ENCODE data around the gene MMRN2.
"Not testable (repeated sequence)": the region's sequence is repeated elsewhere in the genome, so short reads cannot be mapped to it uniquely, and the experiment has no call there.

Gene MMRN2

DNA sequence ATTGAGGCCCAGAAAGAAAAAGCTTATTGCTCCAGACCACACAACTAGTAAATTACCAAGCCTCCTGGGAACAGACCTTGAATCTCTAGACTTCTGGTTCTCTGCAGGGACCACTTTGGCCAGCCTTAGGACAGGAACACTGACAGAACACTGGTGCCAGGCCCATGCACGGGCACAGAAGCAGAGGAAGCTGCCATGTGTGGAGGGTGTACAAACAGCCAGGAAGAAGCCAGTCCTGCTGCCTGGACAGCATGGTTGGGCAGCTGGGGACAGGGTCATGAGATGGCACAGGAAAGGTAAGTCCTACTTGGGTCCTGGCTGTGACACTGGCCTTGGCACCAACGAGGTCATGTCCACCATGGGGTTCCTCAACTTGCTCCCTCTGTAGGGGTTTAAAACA is 19.2 kb downstream of the MMRN2 start:
- DNase-seq, result no peak

DNA sequence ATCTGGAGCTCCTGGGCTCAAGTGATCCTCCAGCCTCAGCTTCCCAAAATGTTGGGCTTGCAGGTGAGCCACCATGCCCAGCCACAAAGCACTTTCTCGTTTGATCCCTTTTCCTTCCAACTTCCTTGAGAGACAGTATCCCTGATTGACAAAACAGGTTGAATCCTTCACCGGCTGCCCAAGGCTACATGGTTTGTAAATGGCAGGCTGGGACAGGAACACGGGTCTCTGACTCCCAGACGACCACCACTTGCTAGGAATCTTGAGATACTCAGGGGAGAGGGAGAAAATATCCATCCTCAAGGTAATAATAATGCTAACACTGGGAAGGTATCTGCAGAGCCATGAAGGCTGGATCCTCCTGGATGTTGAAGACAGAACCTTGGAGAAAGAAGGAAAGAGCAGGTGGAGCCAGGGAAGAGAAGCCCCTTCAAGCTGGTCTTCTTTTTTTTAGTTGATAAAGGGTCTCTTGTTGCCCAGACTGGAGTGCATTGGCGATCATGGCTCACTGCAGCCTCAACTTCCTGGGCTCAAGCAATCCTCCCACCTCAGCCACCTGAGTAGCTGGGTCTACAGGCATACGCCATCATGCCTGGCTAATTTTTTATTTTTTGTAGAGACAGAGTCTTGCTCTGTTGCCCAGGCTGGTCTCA is 19.8 kb downstream of the MMRN2 start:
- DNase-seq, result no peak

DNA sequence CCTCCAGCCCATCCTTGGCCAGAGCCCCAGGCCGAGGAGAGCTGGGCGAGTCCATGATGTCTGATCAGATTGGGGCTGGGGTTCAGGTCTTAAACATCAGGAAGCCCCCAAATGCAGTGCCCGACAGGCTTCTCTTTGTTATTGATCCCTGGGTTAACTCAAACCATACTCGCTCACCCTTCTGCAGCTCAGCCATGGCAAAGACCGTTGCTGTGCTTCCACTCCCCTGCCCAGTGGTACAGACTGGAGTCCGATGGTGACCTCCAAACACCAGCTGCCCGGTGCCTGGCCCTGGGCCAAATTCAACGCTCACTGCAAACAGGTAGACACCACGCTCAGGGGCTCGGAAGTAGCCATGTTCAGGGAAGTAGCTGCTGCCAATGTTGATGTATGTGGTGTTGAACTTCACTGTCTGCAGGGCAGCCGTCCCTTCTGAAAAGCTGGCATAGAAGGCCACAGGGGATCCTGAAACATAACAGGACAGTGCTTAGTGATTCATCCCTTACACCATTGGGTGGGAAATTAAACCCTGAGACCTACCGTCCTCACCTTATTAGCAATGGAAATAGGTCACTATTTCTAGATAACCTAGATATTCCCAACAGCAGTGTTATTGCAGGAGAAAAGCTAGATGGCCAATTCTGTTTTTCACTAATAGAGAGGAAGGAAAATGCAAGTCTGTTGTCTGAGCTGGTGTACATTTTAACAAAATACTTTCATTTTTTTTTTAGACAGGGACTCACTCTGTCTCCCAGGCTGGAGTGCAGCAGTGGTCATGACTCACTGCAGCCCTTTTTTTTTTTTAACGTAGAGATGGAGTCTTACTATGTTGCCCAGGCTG is 20.5 kb downstream of the MMRN2 start:
- no peak for DNase-seq

DNA sequence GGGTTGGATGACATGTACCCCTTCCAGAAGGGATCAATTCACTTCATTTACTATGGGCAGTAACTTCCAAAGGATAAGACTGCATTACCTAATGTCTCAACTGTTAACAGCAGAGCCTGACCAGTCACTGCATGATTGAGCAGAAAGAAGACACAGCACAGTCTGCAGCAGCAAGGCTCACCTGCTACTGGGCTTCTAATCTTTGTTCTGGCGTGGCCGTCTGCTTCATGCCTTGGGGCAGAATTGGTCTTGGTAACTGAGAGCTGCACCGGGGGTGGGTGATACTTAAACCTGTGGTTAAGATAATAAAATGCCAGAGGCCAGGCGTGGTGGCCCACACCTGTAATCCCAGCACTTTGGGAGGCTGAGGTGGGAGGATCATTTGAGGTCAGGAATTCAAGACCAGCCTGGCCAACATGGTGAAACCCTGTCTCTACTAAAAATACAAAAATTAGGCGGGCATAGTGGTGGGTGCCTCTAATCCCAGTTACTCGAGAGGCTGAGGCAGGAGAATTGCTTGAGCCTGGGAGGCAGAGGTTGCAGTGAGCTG is 23.2 kb downstream of the MMRN2 start:
- DNase-seq, result not testable (repeated sequence)

DNA sequence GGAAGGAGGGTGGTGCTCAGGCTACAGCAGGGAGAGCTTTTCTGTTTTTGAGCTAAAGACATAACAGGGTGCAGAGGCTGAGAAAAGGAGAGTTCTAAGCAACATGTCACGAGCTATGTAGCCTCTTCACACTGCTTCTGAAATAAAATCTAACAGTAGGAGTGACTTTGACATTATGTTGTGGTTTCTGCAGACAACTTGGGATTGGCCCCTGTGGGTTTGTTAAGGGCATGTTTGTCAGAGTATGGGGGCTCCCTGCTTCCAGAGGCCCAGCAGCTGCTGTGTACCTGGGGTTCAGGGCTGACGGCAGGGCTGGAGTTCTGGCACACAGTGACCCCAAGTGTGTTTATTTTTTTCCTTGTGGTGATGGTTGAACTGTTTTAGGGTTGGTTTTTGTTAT is 24.7 kb downstream of the MMRN2 start:
- DNase-seq, result no peak

DNA sequence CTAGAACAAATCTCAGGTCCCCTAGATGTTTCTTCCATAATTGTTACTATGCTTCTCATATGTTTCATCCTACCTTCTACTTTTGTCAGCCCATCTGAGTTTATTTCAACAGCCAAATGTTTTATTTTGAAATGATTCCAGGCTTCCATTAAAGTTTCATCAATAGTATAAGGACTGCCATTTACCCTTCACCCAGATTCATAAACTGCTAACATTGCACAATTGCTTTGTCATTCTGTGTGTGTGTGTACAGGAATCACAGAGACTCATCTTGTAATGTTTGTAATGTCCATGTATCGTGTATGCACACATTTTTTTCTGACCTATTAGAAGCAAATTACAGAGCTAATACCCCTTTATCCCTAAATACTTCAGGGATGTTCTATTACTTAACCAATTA is 25.5 kb downstream of the MMRN2 start:
- no peak for DNase-seq

DNA sequence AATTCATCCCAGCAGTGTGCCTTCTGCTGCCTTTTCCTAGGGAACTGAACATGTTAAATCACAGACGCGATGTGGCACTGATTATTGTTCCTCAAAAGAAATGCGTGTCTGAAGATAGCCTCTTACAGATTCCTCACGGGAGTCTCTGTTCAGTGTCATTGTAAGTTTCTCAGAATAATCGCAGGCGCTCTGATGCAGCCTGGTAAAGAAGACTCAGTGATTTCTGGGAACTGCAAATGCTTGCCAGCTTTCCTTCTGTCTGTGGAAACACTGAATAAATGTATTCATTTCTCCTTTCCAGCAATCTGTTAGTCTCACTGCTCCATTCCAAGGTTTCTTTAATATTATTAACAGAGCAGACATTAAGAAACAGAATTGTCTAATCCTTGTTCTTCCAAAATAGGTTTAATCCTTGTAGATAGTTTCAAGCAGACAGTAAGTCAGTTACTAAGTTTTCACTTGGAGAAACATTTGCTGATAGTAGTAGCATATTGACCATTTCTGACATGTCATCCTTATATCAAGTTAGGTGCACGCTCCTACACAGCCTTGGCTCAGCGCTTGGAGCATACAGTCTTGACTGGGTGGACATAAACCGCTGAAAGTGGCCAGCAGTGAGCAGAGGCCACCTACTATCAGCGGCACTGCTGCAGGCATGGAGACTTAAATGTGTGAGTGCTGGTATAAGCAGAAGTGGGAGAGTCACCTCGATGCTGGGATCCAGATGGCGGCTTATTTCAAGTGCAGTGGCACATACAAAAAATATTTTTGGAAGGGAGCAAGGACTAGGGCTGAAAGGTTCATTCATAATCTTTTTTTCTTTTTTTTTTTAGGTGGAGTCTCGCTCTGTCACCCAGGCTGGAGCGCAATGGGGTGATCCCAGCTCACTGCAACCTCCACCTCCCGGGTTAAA is 27.7 kb downstream of the MMRN2 start:
- DNase-seq, result no peak

DNA sequence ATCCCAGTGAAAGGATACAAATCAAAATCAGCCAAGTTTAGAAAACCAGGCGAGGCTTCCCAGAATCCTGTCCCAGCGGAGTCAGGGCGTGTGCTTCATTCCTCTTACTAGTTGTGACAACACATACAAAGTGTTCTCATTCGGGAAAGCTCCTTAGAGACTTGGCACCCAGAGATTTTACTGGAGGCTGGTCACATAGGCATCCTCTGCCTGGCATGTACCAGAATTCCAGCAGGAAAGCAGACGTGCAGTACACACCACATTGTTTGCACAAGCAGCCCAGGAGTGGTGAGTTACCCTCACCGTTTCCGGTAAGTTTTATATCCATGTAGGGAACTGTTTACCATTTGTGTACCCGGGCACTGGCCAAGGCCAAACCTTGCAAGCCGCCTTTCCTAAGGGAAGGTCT is 34.9 kb downstream of the MMRN2 start:
- DNase-seq, result no peak

DNA sequence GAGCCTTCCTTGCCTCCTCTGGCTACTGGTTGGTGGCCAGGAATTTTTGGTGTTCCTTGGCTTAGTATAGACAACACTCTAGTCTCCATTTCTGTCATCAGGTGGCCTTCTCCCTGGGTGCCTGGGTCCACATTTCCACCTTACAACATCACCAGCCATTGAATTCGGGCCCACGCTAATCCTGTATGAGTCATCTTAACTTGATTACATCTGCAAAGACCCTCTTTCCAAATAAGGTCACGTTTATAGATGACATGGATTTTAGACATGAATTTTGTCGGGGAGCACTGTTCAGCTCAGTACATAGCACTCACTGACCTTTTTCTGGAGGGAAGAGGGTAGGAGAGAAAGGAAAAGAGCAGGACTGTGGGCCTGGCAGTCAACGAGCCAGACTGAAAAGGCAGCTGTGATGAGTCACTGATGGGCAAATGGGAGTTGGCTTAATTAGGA is 39.4 kb downstream of the MMRN2 start:
- no peak for DNase-seq

DNA sequence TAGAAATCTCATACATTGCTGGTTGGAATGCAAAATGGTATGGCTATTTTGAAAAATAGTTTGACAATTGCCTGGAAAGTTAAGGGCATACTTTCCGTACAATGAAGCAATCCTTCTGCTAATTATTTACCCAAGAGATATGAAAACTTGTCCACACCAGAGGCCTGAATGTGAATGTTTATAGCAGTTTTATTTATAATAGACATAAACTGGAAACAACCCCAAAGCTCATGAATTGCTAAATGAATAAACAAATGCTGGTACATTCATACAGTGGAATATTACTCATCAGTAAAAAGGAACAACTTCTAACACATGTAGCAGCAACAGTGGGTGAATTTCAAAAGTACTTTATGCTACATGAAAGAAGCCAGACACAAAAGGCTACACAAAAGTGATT is 42.7 kb downstream of the MMRN2 start:
- no peak for DNase-seq

DNA sequence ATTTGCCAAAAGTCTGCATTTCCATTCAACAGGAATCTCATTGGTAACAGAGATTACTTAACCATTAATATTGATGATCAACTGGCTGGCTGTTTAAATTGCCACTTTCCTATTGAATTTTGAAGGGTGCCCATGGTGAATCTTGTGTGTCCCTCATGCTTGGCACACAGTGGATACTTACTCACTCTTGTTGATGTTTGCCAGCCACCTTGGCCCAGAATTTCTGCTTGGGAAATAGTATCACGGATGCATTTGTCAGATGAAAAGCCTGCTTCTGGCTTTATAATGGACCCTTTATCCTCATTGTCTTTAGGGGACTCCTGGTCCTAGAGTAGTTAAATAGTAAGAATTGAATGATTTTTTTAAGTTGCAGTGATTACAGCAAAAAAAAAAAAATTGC is 52.0 kb downstream of the MMRN2 start:
- DNase-seq, result no peak

DNA sequence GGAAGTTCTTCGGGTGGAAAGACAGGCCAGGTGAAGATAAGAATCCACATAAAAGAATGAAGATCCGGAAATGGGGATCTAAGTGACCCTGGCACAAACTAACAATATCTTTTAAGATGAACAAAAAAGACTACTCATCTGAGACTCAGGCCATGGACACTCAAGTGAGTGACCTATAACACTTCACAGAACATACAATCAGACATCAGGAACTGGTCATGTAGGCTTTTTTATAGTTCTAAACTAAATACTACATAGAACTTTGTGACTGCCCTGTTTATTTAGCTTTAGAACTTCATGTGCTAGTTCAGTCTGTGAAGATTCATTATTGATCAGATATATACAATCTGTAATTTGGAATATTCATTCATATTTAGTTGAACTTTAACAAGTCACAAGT is 52.8 kb downstream of the MMRN2 start:
- DNase-seq, result no peak

DNA sequence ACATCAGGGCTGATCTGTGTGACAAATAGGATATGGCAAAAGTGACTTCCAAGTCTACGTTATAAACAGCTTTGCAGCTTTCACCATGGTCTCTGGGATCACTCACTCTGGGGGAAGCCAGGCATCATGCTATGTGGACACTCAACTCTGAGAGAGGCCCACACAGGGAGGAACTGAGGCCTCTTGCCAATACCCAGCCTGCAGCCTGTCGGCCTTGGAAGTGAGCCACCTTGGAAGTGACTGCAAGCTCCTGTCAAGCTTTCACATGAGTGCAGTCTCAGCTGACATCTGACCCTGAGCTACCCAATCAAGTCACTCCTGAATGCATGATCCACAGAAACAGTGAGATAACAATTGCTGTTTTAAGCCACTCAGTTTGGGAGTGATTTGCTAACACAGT is 56.5 kb downstream of the MMRN2 start:
- no peak for DNase-seq

DNA sequence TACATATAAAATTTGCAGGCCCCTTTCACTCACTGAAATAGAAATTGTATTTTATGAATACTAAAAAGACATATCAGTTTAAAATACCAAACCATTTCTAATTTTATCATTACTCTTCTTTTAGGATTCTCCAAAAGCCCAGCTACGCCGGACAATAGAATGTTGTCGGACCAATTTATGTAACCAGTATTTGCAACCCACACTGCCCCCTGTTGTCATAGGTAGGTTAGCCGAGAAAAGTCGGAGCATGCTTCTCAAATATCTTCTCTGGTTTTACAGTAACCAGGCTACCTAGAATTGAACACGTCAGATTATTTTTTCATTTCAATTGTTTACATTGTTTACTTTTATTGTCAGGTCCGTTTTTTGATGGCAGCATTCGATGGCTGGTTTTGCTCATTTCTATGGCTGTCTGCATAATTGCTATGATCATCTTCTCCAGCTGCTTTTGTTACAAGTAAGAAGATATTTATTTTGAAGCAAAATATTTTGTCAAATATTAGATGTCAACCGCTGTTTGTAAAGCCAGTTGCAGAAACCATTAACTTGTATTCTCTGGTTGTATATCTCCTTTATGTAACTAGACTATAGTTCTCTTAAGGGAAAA is 57.6 kb downstream of the MMRN2 start:
- no peak for DNase-seq

DNA sequence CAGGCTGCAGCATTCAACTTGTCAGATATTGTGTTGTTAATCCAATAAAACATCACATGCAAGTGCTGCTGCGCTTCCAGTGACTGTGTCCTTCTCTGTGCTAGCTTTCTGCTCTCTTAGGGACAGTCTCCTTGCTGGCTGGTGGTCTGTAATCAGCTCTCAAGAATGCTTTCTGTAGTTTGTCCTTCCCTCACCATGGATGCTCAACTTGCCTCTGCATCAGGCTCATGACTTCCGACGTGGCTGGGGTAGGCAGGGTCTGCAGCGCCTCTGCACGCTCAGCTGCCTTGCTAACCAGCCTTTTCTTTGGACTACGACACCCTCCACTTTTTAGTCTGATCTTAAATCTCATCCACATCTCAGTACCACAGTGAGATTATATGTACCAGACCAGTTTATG is 58.3 kb downstream of the MMRN2 start:
- no peak for DNase-seq

DNA sequence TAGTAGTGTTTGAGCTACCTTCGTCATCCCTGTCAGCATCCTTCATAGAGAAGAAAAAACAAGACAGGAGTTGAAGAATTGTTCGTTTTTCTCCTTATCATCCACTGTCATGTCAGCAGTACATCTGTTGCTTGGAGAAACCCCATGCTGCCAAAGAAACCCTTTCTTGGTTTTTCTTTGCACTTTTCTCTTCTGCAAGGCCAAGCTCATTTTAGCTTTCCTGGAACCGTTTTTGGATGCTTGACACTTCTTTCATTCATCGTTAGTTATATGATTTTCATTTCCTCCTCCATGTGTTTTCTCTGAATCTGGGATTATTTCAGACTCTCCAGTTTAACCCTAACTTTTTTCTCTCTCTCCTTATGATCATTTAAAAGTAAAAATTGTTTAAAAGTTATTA is 58.9 kb downstream of the MMRN2 start:
- no peak for DNase-seq

DNA sequence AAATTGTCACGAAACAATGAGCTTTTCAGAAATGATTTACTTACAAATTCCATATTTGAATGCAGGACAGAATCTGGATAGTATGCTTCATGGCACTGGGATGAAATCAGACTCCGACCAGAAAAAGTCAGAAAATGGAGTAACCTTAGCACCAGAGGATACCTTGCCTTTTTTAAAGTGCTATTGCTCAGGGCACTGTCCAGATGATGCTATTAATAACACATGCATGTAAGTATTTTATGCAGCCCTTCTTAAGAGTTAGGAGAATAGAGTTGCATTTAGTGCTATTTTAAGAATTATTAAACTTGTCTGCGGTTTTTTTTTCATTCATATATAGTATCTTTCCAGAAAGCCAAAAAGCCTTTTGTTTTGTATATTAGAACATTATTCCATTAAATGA is 67.4 kb downstream of the MMRN2 start:
- no peak for DNase-seq

DNA sequence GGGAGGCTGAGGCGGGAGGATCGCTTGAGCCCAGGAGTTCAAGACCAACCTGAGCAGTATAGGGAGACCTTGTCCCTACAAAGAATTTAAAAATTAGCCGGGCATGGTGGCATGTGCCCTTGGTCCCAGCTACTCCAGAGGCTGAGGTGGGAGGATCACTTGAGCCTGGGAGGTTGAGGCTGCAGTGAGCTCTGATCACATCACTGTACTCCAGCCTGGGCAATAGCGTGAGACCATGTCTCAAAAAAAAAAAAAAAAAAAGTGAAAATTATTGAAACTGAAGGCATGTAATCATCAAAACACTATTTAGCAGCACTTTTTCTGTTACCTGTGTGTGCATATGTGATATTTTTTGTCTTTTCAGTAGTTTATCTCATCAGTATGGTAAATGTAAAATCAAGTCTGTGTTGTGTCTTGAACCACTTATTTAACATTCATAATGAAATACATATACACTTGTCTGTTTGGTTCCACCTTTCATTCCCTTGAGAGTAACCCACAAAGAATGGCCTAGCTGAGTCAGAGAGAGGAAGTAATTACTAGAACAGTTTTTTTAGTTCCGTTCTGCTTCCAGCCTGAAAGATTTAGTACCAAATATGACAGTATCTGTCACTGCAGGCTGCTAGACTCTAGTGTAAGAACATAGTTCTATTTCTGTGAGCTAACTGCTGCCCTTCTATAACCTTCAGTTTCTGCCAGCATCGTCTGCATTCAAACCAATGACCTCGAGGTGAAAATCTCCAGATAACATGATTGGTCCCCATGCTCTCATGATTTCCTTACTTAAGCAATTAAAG is 68.6 kb downstream of the MMRN2 start:
- no peak for DNase-seq

All from cortex of kidney (tissue), 1 donor.